ENCODE measurements around the gene NR4A1. TPM values are rescaled to one million over a fixed set of nuclear protein-coding genes. Genes with fewer than 3 reads are reported as not detected.
A peak's percentile ranks its signal among the peaks of the same experiment; 100 is the strongest.

The NR4A1 gene
- total and polyA plus RNA-seq, 2 of the 13 experiments (the other 11 are each of a cell fraction or from before 2014, with no cell fraction given), result 5.7 to 15.2 TPM

- TF ChIP-seq PAXIP1 (CRISPR knock-in tag; conservative IDR thresholded peaks at IDR 0.05) (0 out of 2 replicates have a peak, but pooled peaks have one; percentile 9), CTCF (CRISPR knock-in tag; IDR thresholded peaks at IDR 0.05) (peak; percentile 33; the same call in 1 of the 2 replicates), IRF9 (CRISPR knock-in tag; IDR thresholded peaks at IDR 0.05; ENCODE audit: borderline replicate concordance) (peak; percentile 5; the same call in 1 of the 2 replicates), ZNF720 (CRISPR knock-in tag; IDR thresholded peaks at IDR 0.05) (no peak), PHF20 (CRISPR knock-in tag; IDR thresholded peaks at IDR 0.05) (peak; percentile 15; the same call in 1 of the 2 replicates), MXD4 (CRISPR knock-in tag; IDR thresholded peaks at IDR 0.05) (no peak), ZNF761 (CRISPR knock-in tag; conservative IDR thresholded peaks at IDR 0.05) (no peak), HCFC1 (IDR thresholded peaks at IDR 0.05; ENCODE audit: low read depth, low read length) (no peak), PHF21A (CRISPR knock-in tag; IDR thresholded peaks at IDR 0.05) (no peak), MAFG (CRISPR knock-in tag; IDR thresholded peaks at IDR 0.05) (no peak), GTF2F1 (IDR thresholded peaks at IDR 0.05; ENCODE audit: low read length) (no peak), ZNF703 (CRISPR knock-in tag; IDR thresholded peaks at IDR 0.05; ENCODE audit: borderline replicate concordance) (no peak), HOXA3 (CRISPR knock-in tag; IDR thresholded peaks at IDR 0.05) (0 out of 2 replicates have a peak, but pooled peaks have one; percentile 25), NCOA2 (CRISPR knock-in tag; IDR thresholded peaks at IDR 0.05) (no peak), ZNF446 (CRISPR knock-in tag; IDR thresholded peaks at IDR 0.05) (no peak), ZBTB33 (CRISPR knock-in tag; IDR thresholded peaks at IDR 0.05) (no peak)
Observed at GRCh38 chr12:52010692-52011601, 40.3 kb upstream of the NR4A1 start (continued).

Data from HepG2 (cell line).